Glomerular visceral epithelial cell (primary cell): ENCODE data around the gene CELF5.
A peak's percentile ranks its signal among the peaks of the same experiment; 100 is the strongest.
"Not testable (repeated sequence)": the region's sequence is repeated elsewhere in the genome, so short reads cannot be mapped to it uniquely, and the experiment has no call there.

Experiments used
- DNase-seq: peaks from one replicate; pipeline ENCODE4 v3.0.0-alpha.2; 2016; ENCODE audit errors: extremely low spot score

Gene CELF5

GRCh38 chr19:3292958-3293529 lies 68.6 kb downstream of the CELF5 start:
- no peak for DNase-seq

DNA sequence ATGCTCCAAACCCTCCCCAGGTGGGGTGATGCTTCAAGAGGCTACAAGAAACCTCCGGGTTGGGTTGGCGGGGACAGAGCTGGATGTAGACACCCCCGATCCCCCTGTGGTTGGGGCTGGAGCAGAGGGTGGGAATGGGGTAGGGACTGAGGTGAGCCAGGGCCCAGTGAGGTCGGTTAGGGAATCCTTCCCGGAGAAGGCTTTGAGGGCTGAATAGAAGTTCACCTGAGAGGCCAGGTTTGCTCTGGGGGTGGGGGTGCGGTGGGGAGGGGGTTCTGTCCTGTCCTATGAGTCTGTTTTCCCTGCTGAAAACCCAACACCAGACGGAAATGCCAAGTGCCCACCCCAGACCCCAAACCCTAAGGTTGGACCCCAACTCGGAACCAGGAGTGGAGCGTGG lies 69.1 kb downstream of the CELF5 start:
- no peak for DNase-seq

GRCh38 chr19:3294080-3294850 lies 69.8 kb downstream of the CELF5 start:
- no peak for DNase-seq

DNA sequence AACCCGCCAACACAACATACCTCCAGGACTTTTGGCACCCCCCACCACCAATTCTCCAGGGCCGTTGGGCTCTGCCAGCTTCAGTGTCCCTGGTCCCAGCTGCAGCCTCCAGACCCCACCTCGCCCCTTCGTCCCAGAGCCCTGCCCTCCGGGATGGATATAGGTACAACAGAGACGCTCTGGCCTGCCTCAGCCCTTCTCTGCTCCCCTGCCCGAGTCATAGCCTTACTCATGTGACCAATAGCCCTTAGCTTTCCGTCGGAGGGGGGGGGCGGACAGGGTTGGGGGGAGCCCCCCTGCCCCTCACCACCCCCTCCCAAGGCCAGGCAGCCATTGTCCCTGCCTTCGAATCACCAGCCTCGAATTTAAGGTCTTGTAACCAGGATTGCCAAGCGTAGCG lies 71.1 kb downstream of the CELF5 start:
- no peak for DNase-seq

GRCh38 chr19:3296034-3296433 lies 71.6 kb downstream of the CELF5 start:
- no peak for DNase-seq

GRCh38 chr19:3296446-3296845 lies 72.0 kb downstream of the CELF5 start:
- DNase-seq = no peak

DNA sequence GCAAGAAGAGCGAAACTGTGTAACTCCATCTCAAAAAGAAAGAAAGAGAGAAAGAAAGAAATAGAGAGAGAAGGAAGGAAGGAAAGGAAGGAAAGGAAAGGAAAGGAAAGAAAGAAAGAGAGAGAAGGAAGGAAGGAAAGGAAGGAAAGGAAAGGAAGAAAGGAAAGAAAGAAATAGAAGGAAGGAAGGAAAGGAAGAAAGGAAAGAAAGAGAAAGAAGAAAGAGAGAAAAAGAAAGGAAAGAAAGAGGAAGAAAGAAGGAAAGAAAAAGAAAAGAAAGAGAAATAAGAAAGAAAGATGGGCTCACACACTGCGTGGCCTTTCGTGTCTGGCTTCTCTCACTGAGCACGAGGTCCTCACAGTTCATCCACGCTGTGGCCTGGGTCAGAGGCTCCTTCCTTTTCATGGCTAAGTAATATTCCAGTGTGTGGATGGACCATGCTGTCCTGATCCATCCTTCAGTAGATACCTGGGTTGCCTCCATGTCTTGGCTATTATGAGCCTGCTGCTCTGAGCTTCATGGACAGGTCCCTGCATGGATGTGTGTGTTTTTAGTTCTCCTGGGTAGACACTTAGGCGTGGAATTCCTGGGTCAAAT lies 74.5 kb downstream of the CELF5 start:
- DNase-seq = no peak

DNA sequence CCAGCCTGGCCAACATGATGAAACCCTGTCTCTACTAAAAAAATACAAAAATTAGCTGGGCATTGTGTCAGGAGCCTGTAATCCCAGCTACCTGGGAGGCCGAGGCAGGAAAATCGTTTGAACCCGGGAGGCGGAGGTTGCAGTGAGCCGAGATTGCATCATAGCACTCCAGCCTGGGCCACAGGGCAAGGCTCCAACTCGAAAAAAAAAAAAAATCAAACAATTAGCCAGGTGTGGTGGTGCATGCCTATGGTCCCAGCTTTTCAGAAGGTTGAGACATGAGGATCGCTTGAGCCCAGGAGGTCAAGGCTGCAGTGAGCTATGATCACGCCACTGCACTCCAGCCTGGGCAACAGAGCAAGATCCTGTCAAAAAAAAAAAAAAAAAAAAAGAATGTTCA lies 76.1 kb downstream of the CELF5 start:
- DNase-seq = not testable (repeated sequence)

DNA sequence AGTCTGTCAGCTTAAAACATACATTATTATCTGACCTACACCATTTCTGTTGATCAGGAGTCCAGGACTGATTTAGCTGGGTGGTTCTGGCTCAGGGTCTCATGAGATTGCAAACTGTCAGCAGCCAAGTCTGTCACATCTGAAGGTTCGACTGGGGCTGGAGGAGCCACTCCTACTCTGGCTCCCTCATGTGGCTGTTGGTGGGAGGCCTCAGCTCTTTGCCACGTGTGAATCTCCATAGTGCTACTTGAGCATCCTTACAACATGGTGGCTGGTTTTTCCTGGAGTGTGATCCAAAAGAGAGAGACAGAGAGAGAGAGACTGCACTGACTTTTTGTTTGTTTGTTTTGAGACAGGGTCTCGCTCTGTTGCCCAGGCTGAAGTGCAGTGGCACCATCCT lies 78.3 kb downstream of the CELF5 start:
- DNase-seq = no peak

GRCh38 chr19:3304871-3305423 lies 80.5 kb downstream of the CELF5 start:
- DNase-seq = peak; percentile 70

DNA sequence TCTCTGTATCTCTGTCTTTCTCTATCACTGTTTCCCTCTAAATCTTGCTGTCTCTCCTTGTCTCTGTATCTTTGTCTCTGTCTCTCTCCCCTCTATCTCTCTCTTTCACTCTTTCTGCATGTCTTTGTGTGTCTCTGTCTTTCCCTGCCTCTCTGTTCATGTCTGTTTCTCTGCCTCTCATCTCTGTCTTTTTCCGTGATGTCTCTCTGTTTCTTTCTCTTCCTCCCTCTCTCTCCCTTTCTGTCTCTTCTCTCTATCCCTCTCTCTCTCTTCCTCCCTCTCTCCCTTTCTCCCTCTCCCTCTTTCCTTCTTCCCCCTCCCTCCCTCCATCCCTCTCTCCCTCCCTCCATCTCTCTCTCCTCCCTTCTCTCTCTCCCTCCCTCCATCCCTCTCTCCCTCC lies 85.3 kb downstream of the CELF5 start:
- no peak for DNase-seq

GRCh38 chr19:3310280-3310679 lies 85.8 kb downstream of the CELF5 start:
- no peak for DNase-seq

GRCh38 chr19:3310711-3311110 lies 86.2 kb downstream of the CELF5 start:
- no peak for DNase-seq

DNA sequence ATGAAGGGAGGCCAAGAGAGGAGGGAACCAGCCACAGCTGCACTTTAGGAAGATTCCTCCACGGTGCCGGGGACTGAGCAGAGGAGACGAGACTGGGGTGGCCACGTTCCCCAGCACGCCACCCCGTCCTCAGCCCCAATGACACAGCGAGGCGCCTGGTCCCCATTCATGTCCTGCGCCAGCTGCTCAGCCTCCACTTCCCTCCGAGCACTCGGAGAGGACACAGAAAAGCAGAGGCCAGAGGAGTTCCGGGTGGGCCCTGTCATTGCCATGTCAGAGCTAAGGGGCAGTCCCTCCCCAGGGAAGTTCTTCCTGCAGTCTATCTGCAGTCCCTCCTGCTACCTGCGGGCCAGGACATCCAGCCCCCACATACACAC lies 88.7 kb downstream of the CELF5 start:
- no peak for DNase-seq

DNA sequence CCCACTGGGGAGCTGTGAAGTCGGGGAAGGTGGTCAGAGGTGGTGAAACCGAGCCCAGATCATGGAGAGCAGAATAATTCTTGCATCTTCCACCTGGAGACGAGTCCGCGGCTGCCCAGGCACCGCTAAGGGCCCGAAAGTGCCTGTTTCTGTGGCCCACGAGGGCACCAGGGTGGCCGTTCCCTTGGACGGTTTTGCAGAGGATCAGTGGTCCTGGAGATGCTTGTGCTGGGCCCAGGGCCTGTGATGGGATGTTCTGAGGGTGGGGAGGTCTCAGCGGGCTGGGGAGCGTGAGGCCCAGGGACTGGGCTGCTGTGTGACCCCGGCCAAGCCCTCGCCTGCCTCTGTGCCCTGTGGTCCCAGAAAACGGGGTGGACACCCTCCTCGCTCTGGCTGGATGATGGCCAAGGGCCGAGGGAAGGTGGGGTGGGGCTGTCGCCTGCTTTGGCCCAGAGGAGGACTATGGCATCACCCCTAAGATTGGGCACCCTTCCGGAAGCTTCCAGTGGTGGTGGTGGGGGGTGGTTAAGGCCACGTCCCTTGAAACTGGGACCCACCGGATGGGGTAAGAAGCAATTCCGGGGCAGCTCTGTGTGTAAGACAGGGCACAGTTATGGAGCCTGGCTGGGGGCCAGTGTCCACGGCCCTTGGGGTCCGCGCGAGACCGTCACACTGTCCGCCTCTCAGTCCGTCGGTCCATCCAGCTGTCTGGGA lies 90.7 kb downstream of the CELF5 start:
- no peak for DNase-seq

DNA sequence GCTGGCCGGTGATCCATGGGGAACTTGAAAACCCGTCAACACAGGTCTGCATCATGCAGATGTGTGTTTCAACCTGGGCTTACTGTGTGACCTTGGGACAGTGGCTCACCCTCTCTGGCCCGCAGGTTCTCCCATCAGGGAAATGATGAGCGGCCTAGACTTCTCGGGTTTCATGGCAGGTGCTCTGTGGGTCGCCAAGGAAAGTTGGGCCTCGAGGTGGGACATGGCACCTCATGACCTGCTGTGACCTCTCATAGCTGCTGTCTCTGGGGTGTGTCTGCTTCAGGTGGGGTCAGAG lies 91.2 kb downstream of the CELF5 start:
- no peak for DNase-seq

- no peak for DNase-seq
Measured at GRCh38 chr19:3316132-3316648, 91.7 kb downstream of the CELF5 start.

DNA sequence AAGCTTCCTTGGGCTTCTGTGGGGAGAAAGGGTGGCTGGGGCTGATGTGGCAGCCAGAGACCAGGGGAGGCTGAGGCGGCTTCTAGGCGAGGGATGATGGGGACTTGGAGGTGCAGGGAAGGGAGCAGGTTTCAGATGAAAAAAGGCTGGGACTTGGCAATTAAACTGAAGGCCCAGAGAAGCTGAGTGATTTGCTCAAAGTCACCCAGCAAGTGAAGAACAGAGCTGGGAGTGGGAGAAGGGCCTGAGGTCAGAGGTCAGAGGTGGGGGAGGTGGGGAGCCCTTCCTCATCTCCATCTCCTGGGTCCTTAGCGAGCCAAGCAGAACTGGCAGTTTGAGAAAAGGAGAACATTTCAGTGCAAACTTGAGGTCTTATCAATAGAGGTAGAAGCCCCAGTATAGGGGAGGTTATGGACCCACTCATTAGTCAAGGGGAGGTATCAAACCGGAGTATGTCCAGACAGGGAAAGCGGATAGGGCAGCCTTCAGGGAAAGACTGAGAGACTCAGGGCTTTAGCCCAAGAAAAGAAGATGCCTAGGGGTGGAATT lies 92.3 kb downstream of the CELF5 start:
- no peak for DNase-seq

- DNase-seq = no peak
Measured at GRCh38 chr19:3319643-3320353, 95.3 kb downstream of the CELF5 start.

DNA sequence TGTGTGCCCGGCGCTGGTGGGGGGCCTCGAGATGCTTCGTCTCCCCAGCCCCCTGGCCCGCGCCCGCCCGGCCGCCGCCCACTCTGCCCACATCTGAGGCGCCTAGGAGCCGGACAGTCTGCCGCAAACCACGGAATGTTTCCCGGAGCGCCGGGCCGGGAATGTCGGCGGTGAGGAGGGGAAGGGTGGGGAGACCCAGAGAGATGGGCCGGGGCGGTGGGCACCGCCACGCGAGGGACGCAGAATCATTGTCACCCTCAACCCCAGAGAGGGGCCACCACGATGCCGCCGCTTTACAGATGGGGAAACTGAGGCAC lies 95.9 kb downstream of the CELF5 start:
- no peak for DNase-seq

DNA sequence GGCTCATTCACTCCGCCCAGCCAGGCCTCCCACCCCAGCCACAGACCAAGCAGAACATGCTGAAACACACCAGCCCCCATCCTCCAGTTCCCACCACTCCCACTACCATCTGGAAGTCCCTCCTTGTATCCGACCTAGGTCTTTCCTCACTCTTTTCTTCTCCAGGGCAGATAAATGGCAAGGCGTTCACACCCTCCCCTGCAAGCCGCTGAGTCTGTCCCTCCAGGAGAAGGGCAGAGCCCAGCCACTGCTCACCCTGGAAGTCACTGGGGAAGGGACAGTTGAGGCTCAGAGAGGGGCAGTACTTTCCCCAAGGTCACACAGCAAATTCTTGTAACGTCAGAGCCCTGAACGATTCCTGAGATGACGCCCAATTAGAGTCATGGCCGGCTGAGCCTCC lies 96.4 kb downstream of the CELF5 start:
- DNase-seq = no peak

- no peak for DNase-seq
Measured at GRCh38 chr19:3321696-3322095, 97.2 kb downstream of the CELF5 start.
